ENCODE measurements around the gene NOL9.

Gene NOL9

DNA sequence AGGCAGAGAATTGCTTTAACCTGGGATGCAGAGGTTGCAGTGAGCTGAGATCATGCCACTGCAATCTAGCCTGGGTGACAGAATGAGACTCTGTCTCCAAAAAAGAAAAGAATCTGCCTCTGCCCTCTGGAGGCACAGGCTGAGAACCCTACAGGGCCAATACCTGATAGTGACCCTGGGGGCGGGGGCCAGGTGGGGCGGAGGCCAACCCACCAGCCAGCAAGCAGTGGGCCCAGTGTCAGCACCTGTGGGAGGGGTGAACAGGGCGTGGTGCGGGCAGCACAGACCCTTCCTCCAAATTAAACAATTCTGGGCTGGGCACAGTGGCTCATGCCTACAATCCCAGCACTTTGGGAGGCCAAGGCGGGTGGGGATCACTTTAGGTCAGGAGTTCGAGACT is 43.8 kb downstream of the NOL9 start:
- H3K4me3 ChIP-seq (ENCODE audit: low read depth, low read length) = no peak overlapping the region
- no peak for DNase-seq (ENCODE audit: low read depth, low spot score)
- in situ Hi-C loops (cut with HindIII; ENCODE audit: low sequenced_read_pairs) = no loop called here
- TF ChIP-seq, protein P1, sequence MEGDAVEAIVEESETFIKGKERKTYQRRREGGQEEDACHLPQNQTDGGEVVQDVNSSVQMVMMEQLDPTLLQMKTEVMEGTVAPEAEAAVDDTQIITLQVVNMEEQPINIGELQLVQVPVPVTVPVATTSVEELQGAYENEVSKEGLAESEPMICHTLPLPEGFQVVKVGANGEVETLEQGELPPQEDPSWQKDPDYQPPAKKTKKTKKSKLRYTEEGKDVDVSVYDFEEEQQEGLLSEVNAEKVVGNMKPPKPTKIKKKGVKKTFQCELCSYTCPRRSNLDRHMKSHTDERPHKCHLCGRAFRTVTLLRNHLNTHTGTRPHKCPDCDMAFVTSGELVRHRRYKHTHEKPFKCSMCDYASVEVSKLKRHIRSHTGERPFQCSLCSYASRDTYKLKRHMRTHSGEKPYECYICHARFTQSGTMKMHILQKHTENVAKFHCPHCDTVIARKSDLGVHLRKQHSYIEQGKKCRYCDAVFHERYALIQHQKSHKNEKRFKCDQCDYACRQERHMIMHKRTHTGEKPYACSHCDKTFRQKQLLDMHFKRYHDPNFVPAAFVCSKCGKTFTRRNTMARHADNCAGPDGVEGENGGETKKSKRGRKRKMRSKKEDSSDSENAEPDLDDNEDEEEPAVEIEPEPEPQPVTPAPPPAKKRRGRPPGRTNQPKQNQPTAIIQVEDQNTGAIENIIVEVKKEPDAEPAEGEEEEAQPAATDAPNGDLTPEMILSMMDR (IDR thresholded peaks at IDR 0.05; ENCODE audit: low read depth, low read length) = no peak

DNA sequence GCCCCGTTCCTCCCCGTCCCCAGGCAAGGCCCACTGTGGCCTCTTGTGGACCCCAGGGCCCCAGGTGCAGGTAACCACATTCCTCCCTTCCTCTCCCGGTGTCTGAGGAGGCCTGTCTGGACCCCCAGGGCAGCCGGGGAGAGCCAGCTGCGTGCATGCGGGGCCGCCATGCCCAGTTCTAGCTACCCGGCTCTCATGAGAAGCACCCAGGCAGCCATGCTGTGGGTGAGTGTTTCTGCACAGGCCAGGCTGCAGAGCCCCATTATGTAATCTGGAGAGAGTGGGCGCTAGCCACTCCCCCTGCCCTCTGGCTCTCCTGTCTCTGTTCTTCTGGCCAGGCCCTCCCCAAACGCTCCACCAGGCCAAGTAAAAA is 44.4 kb downstream of the NOL9 start:
- in situ Hi-C loops (cut with HindIII; ENCODE audit: low sequenced_read_pairs) = no loop called here
- TF ChIP-seq, protein P1 (IDR thresholded peaks at IDR 0.05; ENCODE audit: low read depth, low read length) = no peak
- no peak for DNase-seq (ENCODE audit: low read depth, low spot score)
- H3K4me3 ChIP-seq (ENCODE audit: low read depth, low read length) = no peak overlapping the region

DNA sequence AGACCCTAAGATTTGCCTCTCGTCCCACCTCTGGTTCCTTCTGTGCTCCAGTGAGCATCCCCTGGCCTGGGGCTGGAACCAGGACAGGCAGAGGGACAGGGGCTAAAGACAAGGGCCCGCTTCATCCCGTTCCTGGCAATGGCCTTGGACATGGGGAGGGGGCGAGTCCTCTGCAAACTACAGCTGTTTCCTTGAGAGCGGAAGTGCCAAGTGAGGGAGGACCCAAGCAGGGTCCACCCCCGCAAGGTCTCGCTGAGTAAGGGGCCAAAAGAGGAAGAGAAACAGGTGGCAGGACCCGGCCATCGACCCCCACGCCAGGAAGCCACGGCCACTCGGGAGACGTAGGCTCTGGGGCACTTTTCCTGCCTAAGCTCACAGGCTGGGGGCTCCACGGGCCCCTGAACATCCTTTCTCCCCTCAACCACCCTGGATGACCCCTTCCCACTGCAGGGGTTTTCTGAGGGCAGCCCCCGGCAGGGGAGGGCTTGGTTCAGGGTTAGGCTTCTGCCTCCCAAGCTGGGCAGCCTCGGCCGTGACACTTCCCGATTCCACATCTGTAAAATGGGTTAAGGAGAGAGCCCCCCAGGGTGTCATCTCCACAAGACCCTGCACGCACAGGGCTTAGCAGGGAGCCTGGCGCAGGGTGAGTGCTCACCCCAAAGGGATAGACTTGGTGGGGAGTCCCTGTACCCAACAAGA is 44.9 kb downstream of the NOL9 start:
- no peak for DNase-seq (ENCODE audit: low read depth, low spot score)
- TF ChIP-seq, protein P1 (IDR thresholded peaks at IDR 0.05; ENCODE audit: low read depth, low read length) = no peak
- in situ Hi-C loops (cut with HindIII; ENCODE audit: low sequenced_read_pairs) = no loop called here
- H3K4me3 ChIP-seq (ENCODE audit: low read depth, low read length) = no peak overlapping the region

DNA sequence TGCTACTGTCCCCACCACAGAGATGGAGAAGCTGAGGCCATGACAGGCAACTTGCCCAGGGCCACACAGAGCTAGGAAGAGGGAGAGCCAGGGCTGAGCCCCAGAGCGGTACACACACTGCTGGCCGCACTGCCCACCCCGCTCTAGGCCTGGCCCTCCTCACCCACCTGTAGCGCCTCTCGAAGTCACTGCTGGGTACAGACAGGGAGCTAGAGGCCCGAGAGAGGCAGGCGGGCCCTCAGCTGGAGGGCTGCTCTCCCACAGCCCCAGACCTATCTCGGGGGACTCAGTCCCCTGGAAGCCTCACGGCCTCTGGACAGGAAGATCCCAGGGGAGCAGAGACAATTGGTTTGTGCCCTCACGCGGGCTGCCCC is 45.5 kb downstream of the NOL9 start:
- H3K4me3 ChIP-seq (ENCODE audit: low read depth, low read length) = no peak overlapping the region
- in situ Hi-C loops (cut with HindIII; ENCODE audit: low sequenced_read_pairs) = no loop called here
- no peak for DNase-seq (ENCODE audit: low read depth, low spot score)
- TF ChIP-seq, protein P1 (IDR thresholded peaks at IDR 0.05; ENCODE audit: low read depth, low read length) = no peak

DNA sequence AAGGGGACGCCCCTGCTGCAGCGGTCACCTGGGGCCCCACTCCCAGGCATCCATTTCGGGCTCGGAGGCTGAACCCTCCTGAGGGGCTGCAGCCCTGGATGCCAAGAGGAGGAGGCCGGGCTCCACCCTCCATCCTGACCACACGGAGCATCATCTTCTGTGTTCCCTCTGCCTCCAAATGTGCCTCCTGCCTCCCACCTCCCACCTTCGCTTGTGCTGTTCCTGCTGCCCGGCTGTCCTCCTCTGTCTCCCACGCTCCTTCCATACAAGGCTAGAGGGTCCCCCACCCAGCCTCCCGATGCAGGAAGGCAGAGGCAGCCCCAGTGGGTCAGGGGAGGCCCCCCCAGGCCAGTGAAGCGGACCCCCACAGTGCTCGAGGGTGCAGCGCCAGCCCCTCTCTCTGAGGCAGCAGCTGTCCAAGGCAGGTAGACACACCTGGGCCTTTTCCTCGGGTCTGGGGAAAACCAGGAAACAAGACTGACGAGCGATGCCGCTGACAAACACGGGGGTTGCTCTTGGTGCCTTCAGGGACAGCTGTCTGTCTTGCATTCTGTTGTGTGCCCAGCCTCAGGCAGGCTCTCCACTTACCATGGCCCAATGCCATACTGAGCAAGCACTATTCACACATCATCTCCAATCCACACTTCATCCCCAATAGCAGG is 46.0 kb downstream of the NOL9 start:
- DNase-seq (ENCODE audit: low read depth, low spot score) = no peak
- in situ Hi-C loops (cut with HindIII; ENCODE audit: low sequenced_read_pairs) = no loop called here
- TF ChIP-seq, protein P1 (IDR thresholded peaks at IDR 0.05; ENCODE audit: low read depth, low read length) = no peak
- no peak overlapping the region for H3K4me3 ChIP-seq (ENCODE audit: low read depth, low read length)

DNA sequence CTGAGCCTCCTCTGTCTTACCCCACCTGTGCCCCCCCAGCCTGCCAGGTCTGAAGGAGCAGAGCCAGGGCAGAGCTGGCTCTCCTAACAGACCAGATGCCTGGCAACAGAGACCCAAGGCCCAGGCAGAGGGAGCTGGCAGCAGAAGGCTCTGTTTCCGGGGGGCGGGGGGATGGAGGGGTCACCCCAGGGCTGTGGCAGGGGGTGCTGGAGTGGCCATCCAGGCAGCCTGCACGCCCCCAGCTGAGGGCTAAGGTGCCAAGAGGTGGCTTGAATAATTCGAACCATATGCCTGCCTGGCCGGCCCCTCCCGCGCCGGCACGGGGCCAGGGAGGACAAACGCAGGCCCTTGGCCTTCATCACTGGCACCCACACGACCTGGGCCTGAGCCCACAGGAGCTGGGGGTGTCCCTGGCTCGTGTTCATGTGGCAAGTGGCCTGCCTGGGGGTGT is 46.8 kb downstream of the NOL9 start:
- DNase-seq (ENCODE audit: low read depth, low spot score) = no peak
- TF ChIP-seq, protein P1 (IDR thresholded peaks at IDR 0.05; ENCODE audit: low read depth, low read length) = no peak
- H3K4me3 ChIP-seq (ENCODE audit: low read depth, low read length) = no peak overlapping the region
- in situ Hi-C loops (cut with HindIII; ENCODE audit: low sequenced_read_pairs) = no loop called here
